Kasumi-1 (cell line): ENCODE data around the gene RYR2.
"Not testable (repeated sequence)": the region's sequence is repeated elsewhere in the genome, so short reads cannot be mapped to it uniquely, and the experiment has no call there.

Experiments used
- DNase-seq, 2 experiments: peaks; one replicate each; lab custom pipeline; 2025; lab: John Stamatoyannopoulos, UW

Gene RYR2

GRCh38 chr1:237084341-237085077, 42.5 kb downstream of the RYR2 start:
- DNase-seq = no peak

DNA sequence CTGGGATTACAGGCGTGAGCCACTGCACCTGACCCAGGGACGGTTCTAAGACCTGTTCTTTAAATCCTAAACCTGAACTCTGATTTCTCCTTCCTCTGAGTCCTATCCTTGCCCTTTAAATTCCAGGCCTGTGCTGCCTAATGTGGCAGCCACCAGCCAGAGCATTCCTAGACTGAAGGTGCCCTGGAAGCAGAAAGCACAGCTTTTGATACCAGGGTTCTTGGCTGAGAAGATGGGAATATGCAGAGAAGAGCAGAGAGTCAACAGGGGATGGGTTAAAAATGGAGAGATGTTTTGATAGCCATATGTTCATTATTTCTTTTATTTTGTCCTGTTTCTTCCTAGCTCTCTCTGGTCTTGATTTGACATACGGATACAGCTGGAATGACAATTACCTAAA, 49.7 kb downstream of the RYR2 start:
- no peak for DNase-seq

GRCh38 chr1:237093691-237094090, 51.7 kb downstream of the RYR2 start:
- no peak for DNase-seq

DNA sequence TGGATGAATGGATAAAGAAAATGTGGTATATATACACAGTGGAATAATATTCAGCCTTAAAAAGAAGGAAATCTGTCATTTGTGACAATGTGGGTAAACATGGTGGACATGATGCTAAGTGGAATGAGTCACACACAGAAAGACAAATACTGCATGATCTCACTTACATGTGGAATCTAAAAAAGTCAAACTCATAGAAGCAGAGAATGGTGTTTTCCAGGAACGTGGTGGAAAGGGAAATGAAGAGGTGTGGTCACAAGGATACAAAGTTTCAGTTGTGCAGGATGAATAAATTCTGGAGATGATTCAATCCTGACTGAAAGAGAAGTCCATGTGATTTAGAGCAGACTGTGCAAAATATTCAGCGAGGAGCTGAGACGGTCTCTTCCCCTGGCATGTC, 56.6 kb downstream of the RYR2 start:
- no peak for DNase-seq

DNA sequence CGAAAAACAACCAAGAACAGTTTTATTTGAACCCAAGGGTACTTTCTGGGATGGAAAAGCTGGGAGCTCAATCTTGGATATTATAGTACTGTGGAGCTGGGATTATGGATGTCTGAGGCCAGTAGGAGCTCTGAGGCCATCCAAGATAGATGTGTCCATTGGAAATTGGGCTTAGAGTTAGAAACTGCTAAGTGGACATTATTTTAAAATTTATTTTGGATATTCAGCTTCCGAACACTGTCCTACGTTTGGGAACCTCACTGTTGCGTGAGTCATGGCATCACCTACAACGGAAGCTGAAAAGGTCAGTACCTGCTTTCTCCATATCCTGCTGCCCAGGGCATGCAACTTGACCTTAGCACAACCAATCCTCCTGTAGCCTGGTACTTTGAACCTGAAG, 61.0 kb downstream of the RYR2 start:
- no peak for DNase-seq

- no peak for DNase-seq
Measured at GRCh38 chr1:237104096-237104495, 62.1 kb downstream of the RYR2 start.

DNA sequence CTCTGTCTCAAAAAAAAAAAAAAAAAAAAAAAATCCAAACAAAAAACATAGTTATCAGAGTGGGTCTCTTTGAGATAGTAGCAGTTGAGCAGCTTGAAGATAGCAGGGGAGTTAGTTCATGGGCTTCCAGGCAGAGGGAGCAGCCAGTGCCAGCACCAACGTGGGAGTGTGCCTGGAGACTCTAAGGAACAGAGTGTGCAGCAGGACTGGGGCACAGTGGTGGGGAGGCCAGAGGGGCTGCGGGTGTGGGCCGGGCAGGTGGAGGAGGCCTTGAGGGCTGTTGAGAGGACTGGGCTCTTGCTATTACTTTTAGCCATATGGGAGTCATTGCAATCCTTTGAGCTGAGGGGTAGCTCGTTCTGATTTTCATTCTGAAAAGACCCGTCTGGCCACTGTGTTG, 63.8 kb downstream of the RYR2 start:
- DNase-seq = no peak

GRCh38 chr1:237108297-237109040, 66.5 kb downstream of the RYR2 start:
- DNase-seq = no peak

DNA sequence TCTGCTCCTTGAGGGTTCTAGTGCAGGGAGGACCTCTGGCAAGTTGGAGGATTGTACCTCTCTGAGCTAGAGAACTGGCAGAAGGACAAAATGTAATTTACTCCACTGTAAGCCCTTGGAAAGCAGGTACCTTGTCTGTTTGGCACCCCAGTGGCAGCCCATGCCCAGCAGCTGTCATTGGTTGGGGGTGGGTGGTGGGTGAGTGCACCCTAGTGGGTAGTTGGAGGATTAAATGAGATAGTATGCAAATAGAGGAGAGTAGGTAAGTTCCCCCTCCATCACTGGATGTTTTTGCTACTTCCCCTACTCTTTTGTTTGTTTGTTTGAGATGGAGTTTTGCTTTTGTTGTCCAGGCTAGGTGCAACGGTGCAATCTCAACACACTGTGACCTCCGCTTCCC, 69.8 kb downstream of the RYR2 start:
- no peak for DNase-seq

- no peak for DNase-seq
Measured at GRCh38 chr1:237112663-237113062, 70.7 kb downstream of the RYR2 start.

DNA sequence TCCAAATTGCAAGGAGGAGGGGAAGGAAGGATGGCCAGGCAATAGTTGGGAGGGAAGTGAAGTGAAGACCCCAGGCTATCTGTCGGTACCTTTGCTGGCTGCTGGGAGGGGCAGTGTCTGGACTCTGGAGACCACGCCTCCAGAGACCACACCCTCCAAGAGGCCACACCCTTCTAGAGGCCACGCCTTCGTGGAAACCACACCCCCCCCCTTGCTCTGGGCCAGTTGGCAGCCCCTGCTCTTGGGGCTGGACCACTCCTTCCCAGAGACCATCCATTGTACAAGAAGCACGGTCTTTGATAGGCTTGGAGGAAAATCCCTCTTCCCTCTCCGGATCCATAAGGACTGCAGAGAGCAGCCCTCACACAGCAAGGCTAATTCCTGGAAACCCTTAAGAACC, 73.1 kb downstream of the RYR2 start:
- DNase-seq = no peak

GRCh38 chr1:237119091-237119490, 77.1 kb downstream of the RYR2 start:
- DNase-seq = no peak

DNA sequence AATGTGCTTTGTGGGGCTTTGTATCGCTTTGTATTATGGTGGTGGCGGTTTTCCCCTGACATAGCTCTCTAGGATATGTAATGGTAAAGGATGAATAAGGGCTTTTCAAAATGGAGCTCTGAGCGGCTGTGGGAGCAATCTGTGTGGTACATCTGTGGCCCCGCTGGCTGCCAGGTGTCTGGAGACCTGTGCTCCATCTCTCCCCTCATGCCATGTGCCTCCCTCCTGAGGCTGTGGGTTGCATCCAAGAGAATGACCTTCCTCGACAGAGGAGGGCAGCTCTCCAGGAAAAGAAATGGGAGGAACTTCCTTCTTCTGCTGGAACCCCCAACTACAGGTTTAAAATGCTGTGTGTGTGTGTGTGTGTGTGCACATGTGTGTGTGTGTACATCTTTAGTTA, 78.7 kb downstream of the RYR2 start:
- no peak for DNase-seq

- peak; percentile 15 to 44 for DNase-seq
Measured at GRCh38 chr1:237124856-237125462, 83.0 kb downstream of the RYR2 start.

- DNase-seq = no peak
Measured at GRCh38 chr1:237126180-237126579, 84.2 kb downstream of the RYR2 start.

- not testable (repeated sequence) for DNase-seq
Measured at GRCh38 chr1:237127301-237127700, 85.3 kb downstream of the RYR2 start.

DNA sequence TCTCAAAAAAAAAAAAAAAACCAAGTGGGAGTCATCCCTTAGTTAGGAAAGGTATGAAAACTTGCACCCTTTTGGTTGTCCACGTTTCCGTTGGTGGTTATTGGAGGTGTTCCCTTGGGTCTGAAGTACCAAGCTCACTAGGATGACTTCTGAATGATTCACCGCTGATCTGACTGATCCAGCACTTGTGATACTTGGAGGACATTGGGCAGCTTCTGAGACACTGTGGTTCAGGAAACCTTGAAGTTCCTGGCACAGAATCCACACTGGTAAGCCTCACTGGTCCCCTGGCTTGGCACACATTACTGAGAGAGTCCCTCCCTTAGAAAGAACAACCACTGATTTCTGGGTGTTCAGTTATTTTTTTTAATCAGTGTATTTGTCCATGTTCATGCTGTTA, 91.9 kb downstream of the RYR2 start:
- DNase-seq = no peak

- no peak for DNase-seq
Measured at GRCh38 chr1:237134929-237135328, 92.9 kb downstream of the RYR2 start.

- no peak for DNase-seq
Measured at GRCh38 chr1:237138551-237138950, 96.6 kb downstream of the RYR2 start.

DNA sequence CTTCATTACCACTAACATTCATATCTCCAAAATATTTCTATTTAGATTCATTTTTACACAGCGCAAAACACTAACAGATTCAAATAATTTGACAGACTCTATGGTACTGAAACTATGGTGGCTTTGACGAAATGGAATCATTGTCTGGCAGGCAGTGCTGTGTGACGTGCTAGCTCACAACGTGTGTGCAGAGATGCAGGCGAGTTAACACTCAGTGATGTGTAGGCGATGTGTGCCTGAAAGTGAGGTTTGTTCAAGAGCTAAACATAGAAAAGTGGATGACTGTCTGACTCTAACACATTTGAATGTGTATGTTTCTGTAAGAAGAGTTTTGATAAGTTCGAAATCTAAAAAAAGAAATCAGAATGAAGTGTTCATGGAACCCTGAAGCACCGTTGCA, 97.7 kb downstream of the RYR2 start:
- DNase-seq = no peak

DNA sequence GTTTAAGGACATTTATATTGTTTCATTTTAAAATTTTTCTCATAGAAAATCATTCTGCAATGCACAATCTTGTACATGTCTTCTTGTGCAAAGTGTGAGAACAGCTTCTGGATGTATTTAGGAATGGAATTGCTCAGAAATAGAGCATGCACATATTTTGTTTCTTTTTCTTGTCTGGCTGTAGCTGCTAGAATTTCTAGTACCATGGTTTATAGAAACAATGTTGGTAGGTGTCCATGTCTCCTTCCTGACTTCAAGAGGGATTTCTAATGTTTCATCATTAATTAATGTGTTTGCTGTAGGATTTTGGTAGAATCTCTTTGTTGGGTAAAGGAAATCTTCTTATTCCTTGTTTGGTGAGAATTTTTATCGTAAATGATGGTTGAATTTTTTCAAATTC, 99.0 kb downstream of the RYR2 start:
- no peak for DNase-seq

DNA sequence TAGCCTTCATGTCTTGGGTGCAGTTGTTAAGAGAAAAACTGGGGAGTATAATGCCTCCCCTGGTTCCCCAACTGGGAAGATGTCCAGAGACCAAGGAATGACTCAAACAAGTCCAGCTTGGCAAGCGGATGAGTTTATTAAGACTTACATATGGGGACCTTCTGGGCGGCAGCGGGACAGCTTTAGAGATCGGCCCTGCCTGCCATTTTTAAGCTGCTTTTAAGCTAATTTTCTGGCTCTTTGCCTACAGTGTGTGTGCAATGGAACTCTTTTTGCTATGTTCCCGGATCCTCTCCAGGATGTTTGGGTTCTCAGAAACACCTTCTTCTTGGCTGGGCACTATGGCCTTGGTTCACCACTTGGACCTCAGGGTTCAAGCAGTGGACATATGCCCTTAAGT, 99.5 kb downstream of the RYR2 start:
- DNase-seq = no peak

GRCh38 chr1:237145379-237146135, 103.6 kb downstream of the RYR2 start:
- DNase-seq = no peak
